Smooth muscle cell (in vitro differentiated cells): ENCODE results near the gene SPATA2L. TPM values are rescaled to one million over a fixed set of nuclear protein-coding genes. Genes with fewer than 3 reads are reported as not detected.
"Not testable (repeated sequence)": the region's sequence is repeated elsewhere in the genome, so short reads cannot be mapped to it uniquely, and the experiment has no call there.

Experiments
- DNase-seq: peaks from one replicate; lab custom pipeline; 2025; ENCODE audit not compliant: unreplicated experiment; lab: John Stamatoyannopoulos, UW
- H2AFZ ChIP-seq: fragments of 200-600 bp; sonication (generic); 2 replicates; pipeline ENCODE4 v1.6.0; 2016; ENCODE audit warnings: antibody characterized with exemption, low read depth, mild to moderate bottlenecking
- H3F3A ChIP-seq: fragments of 200-600 bp; sonication (generic); 2 replicates; pipeline ENCODE4 v1.6.0; 2017; ENCODE audit warnings: antibody characterized with exemption, low read depth
- H3K27ac ChIP-seq: fragments of 200-600 bp; sonication (generic); 2 replicates; pipeline ENCODE4 v1.5.1; 2016; ENCODE audit warnings: low read depth, mild to moderate bottlenecking
- H3K27me3 ChIP-seq: fragments of 200-600 bp; sonication (generic); 2 replicates; pipeline ENCODE4 v1.6.1; 2016; ENCODE audit warnings: low read depth, mild to moderate bottlenecking
- H3K36me3 ChIP-seq: fragments of 200-600 bp; sonication (generic); 2 replicates; pipeline ENCODE4 v1.5.1; 2016; ENCODE audit warnings: low read depth
- H3K4me1 ChIP-seq: fragments of 200-600 bp; sonication (generic); 2 replicates; pipeline ENCODE4 v1.5.1; 2016; ENCODE audit warnings: low read depth
- H3K4me2 ChIP-seq: fragments of 200-600 bp; sonication (generic); 2 replicates; pipeline ENCODE4 v1.6.0; 2016; ENCODE audit warnings: mild to moderate bottlenecking
- H3K4me3 ChIP-seq: fragments of 200-600 bp; sonication (generic); 2 replicates; pipeline ENCODE4 v1.5.1; 2016; ENCODE audit warnings: mild to moderate bottlenecking
- H3K79me2 ChIP-seq: fragments of 200-600 bp; sonication (generic); 2 replicates; pipeline ENCODE4 v1.6.0; 2016; ENCODE audit warnings: low read depth, mild to moderate bottlenecking
- H3K9ac ChIP-seq: fragments of 200-600 bp; sonication (generic); 2 replicates; pipeline ENCODE4 v1.6.0; 2016; ENCODE audit warnings: low read depth
- H3K9me3 ChIP-seq: fragments of 200-600 bp; sonication (generic); replicated peaks from 2 replicates; pipeline ENCODE4 v1.5.1; 2016; ENCODE audit warnings: low read depth
- H4K20me1 ChIP-seq: fragments of 200-600 bp; sonication (generic); 2 replicates; pipeline ENCODE4 v1.6.0; 2016; ENCODE audit warnings: low read depth
- WGBS: methylation state at CpG from one replicate; pipeline ENCODE4 v1.1.7; 2016; ENCODE audit warnings: low lambda C conversion rate; 5-methylcytosine and 5-hydroxymethylcytosine counted together
- polyA plus RNA-seq: library from polyadenylated mRNA; unstranded; fragments of >200 nt; fragmentation: Nextera tagmentation; extraction: Ambion mirVana; gene quantifications from 2 replicates; pipeline ENCODE4 v1.2.1, GENCODE V29; 2016
- total RNA-seq: library from RNA; depleted of rRNA; stranded (reverse); fragments of >200 nt; gene quantifications from 2 replicates; pipeline ENCODE4 v1.2.3, GENCODE V29; 2014
- TF ChIP-seq, protein P1 (sequence below): fragments of 200-600 bp; sonication (generic); IDR thresholded peaks from 2 replicates; pipeline ENCODE4 v1.5.1; 2017; ENCODE audit warnings: borderline replicate concordance, mild to moderate bottlenecking, antibody characterized with exemption; ENCODE audit not compliant: insufficient read depth, poor library complexity, severe bottlenecking

Gene SPATA2L
- total and polyA plus RNA-seq, 2 experiments from 2014 or later, result 7.8 to 14.1 TPM

DNA sequence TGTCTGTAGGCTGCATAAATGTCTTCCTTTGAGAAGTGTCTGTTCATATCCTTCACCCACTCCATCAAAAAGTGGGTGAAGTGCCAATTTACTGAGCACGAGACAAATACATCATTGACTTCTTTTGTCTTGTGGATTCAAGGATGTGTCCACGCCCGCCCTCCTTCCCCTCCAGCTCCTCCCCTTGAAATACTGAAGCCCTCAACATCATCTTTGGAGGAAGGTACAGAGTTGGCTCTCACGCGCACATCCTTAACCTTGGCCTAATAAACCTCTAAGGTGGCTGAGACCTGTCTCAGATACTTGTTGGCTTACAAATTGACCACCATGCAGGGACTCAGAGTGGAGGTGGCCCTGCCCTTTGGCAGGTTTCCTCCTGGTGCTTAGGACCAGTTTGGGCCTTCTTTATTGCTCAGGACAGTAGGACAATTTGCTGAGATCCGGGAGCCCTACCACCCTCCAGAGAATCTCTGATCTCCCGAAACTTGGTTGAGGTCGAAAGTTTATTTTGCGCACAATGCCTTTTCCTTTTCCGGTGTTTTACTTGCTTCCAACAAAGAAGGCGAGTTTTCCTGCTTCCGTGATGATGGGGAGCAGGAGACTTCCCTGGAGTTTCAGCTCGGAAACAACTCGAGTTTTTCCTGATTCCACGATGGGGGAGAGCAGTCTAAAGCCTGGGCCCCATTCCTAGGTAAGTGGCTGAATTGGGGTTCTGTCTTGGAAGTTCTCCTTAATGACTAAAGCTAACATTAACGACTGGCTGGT is 29.1 kb downstream of the SPATA2L start:
- no peak overlapping the region for H3K4me2 ChIP-seq
- H3K27ac ChIP-seq, result no peak overlapping the region
- 96% methylated on average over 16 of the region's 16 CpGs for WGBS
- H3K4me3 ChIP-seq, result no peak overlapping the region
- no peaks in the 10 kb centered on the region for H3K9me3 ChIP-seq
- no peaks in the 10 kb centered on the region for H4K20me1 ChIP-seq
- H3F3A ChIP-seq, result no peaks in the 10 kb centered on the region
- H3K4me1 ChIP-seq, result no peaks in the 10 kb centered on the region
- H3K79me2 ChIP-seq, result no peaks in the 10 kb centered on the region
- H3K36me3 ChIP-seq, result no peaks in the 10 kb centered on the region
- no peak for DNase-seq
- TF ChIP-seq, protein P1, sequence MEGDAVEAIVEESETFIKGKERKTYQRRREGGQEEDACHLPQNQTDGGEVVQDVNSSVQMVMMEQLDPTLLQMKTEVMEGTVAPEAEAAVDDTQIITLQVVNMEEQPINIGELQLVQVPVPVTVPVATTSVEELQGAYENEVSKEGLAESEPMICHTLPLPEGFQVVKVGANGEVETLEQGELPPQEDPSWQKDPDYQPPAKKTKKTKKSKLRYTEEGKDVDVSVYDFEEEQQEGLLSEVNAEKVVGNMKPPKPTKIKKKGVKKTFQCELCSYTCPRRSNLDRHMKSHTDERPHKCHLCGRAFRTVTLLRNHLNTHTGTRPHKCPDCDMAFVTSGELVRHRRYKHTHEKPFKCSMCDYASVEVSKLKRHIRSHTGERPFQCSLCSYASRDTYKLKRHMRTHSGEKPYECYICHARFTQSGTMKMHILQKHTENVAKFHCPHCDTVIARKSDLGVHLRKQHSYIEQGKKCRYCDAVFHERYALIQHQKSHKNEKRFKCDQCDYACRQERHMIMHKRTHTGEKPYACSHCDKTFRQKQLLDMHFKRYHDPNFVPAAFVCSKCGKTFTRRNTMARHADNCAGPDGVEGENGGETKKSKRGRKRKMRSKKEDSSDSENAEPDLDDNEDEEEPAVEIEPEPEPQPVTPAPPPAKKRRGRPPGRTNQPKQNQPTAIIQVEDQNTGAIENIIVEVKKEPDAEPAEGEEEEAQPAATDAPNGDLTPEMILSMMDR, result no peak
- H3K27me3 ChIP-seq, result no peaks in the 10 kb centered on the region
- H2AFZ ChIP-seq, result no peak overlapping the region
- no peak overlapping the region for H3K9ac ChIP-seq

DNA sequence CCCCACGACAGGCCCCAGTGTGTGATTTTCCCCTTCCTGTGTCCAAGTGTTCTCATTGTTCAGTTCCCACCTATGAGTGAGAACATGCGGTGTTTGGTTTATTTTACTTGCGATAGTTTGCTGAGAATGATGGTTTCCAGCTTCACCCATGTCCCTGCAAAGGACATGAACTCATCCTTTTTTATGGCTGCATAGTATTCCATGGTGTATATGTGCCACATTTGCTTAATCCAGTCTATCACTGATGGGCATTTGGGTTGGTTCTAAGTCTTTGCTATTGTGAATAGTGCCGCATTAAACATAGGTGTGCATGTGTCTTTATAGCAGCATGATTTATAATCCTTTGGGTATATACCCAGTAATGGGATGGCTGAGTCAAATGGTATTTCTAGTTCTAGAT is 29.9 kb downstream of the SPATA2L start:
- H3K9ac ChIP-seq, H3K4me2 ChIP-seq, H2AFZ ChIP-seq, H4K20me1 ChIP-seq, H3K79me2 ChIP-seq, H3K36me3 ChIP-seq, H3K27me3 ChIP-seq, H3K4me3 ChIP-seq, H3K9me3 ChIP-seq, H3F3A ChIP-seq, H3K27ac ChIP-seq, H3K4me1 ChIP-seq, DNase-seq: not testable (repeated sequence)
- WGBS, result 100% methylated on average over 3 of the region's 4 CpGs

- TF ChIP-seq, protein P1, result no peak
- 91% methylated on average over 10 of the region's 10 CpGs for WGBS
- Histone ChIP-seq H2AFZ (no peak overlapping the region), H3K9me3 (no peaks in the 10 kb centered on the region), H3K4me2 (no peak overlapping the region), H3K79me2 (no peaks in the 10 kb centered on the region), H3K36me3 (no peaks in the 10 kb centered on the region), H4K20me1 (no peaks in the 10 kb centered on the region), H3K4me3 (no peak overlapping the region), H3K27ac (no peak overlapping the region), H3K27me3 (no peaks in the 10 kb centered on the region), H3K4me1 (no peaks in the 10 kb centered on the region), H3K9ac (no peak overlapping the region), H3F3A (no peaks in the 10 kb centered on the region)
- no peak for DNase-seq
Measured at GRCh38 chr16:89670496-89671431, 30.7 kb downstream of the SPATA2L start.

GRCh38 chr16:89669755-89670154 is 31.8 kb downstream of the SPATA2L start:
- Histone ChIP-seq H3K27ac (no peak overlapping the region), H3K79me2 (no peaks in the 10 kb centered on the region), H2AFZ (no peak overlapping the region), H4K20me1 (no peaks in the 10 kb centered on the region), H3F3A (no peaks in the 10 kb centered on the region), H3K27me3 (no peaks in the 10 kb centered on the region), H3K36me3 (no peaks in the 10 kb centered on the region), H3K4me1 (no peaks in the 10 kb centered on the region), H3K9ac (no peak overlapping the region), H3K4me2 (no peak overlapping the region), H3K9me3 (no peaks in the 10 kb centered on the region), H3K4me3 (no peak overlapping the region)
- no peak for DNase-seq
- WGBS, result 88% methylated on average over 9 of the region's 13 CpGs
- TF ChIP-seq, protein P1, result no peak
